ENCODE results near the gene MBOAT2. TPM values are rescaled to one million over a fixed set of nuclear protein-coding genes. Genes with fewer than 3 reads are reported as not detected.

The MBOAT2 gene
- total and polyA plus RNA-seq, 2 experiments from 2014 or later: 15.9 to 22.7 TPM

DNA sequence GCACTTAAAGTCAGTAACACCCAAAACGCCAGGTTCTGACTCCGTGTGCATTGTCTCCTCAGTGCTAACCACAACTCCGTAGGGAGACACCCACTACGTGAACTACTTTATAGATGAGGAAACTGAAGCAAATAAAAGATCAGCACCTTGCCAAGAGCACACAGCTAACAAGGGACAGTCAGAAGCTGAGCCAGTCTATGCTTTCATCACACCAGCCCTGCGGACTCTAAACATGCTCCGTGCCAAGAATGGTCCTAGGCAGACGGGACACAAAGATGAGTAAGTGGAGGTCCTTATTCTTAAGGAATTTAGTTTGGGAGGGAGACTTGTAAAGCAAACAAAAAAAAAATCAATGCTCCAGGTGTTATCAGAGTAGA is 9.6 kb downstream of the MBOAT2 start (continued):
- TF ChIP-seq, protein P1, sequence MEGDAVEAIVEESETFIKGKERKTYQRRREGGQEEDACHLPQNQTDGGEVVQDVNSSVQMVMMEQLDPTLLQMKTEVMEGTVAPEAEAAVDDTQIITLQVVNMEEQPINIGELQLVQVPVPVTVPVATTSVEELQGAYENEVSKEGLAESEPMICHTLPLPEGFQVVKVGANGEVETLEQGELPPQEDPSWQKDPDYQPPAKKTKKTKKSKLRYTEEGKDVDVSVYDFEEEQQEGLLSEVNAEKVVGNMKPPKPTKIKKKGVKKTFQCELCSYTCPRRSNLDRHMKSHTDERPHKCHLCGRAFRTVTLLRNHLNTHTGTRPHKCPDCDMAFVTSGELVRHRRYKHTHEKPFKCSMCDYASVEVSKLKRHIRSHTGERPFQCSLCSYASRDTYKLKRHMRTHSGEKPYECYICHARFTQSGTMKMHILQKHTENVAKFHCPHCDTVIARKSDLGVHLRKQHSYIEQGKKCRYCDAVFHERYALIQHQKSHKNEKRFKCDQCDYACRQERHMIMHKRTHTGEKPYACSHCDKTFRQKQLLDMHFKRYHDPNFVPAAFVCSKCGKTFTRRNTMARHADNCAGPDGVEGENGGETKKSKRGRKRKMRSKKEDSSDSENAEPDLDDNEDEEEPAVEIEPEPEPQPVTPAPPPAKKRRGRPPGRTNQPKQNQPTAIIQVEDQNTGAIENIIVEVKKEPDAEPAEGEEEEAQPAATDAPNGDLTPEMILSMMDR (conservative IDR thresholded peaks at IDR 0.05; ENCODE audit: low read depth in 2 of 2): no peak
- TF ChIP-seq, protein P2, sequence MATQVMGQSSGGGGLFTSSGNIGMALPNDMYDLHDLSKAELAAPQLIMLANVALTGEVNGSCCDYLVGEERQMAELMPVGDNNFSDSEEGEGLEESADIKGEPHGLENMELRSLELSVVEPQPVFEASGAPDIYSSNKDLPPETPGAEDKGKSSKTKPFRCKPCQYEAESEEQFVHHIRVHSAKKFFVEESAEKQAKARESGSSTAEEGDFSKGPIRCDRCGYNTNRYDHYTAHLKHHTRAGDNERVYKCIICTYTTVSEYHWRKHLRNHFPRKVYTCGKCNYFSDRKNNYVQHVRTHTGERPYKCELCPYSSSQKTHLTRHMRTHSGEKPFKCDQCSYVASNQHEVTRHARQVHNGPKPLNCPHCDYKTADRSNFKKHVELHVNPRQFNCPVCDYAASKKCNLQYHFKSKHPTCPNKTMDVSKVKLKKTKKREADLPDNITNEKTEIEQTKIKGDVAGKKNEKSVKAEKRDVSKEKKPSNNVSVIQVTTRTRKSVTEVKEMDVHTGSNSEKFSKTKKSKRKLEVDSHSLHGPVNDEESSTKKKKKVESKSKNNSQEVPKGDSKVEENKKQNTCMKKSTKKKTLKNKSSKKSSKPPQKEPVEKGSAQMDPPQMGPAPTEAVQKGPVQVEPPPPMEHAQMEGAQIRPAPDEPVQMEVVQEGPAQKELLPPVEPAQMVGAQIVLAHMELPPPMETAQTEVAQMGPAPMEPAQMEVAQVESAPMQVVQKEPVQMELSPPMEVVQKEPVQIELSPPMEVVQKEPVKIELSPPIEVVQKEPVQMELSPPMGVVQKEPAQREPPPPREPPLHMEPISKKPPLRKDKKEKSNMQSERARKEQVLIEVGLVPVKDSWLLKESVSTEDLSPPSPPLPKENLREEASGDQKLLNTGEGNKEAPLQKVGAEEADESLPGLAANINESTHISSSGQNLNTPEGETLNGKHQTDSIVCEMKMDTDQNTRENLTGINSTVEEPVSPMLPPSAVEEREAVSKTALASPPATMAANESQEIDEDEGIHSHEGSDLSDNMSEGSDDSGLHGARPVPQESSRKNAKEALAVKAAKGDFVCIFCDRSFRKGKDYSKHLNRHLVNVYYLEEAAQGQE (IDR thresholded peaks at IDR 0.05; ENCODE audit: unreplicated experiment): no peak
- TF ChIP-seq POLR2AphosphoS5 (IDR thresholded peaks at IDR 0.05; ENCODE audit: low read depth): no peak
- no peak for TF ChIP-seq STAT1 (IDR thresholded peaks at IDR 0.05; ENCODE audit: unreplicated experiment)
- TF ChIP-seq CREB1 (CRISPR knock-in tag; IDR thresholded peaks at IDR 0.05; ENCODE audit: low read depth): no peak

GRCh38 chr2:8993196-8993901 is 10.1 kb downstream of the MBOAT2 start:
- no peaks in the 10 kb centered on the region for H3K36me3 Mint-ChIP-seq (ENCODE audit: low read depth)
- Histone ChIP-seq H3K27me3 (ENCODE audit: insufficient read depth) (no peaks in the 10 kb centered on the region), H3K4me1 (ENCODE audit: insufficient read depth) (peaks cover 14% of the 10 kb centered on the region), H3K4me3 (no peak overlapping the region), H3F3A (replicated peaks; ENCODE audit: low read depth) (no peaks in the 10 kb centered on the region), H3K4me2 (no peak overlapping the region), H2AFZ (no peak overlapping the region), H3K9me2 (ENCODE audit: insufficient read depth) (no peaks in the 10 kb centered on the region), H3K79me2 (replicated peaks; ENCODE audit: insufficient read depth) (peaks cover 93% of the 10 kb centered on the region), H3K27ac (ENCODE audit: low read depth) (no peak overlapping the region), H4K20me1 (replicated peaks; ENCODE audit: insufficient read depth) (0 out of 2 replicates have a peak, but pooled peaks cover 17% of the 10 kb centered on the region), H3K36me3 (ENCODE audit: insufficient read depth) (no peaks in the 10 kb centered on the region)
- no peak overlapping the region for H3K4me3 Mint-ChIP-seq
- no peaks in the 10 kb centered on the region for H3K27me3 Mint-ChIP-seq (ENCODE audit: insufficient read depth, low read depth, poor library complexity)
- H3K27ac Mint-ChIP-seq: no peak overlapping the region
- ATAC-seq (no peak; the same call in 2 of the 3 replicates), DNase-seq (ENCODE audit: low spot score) (no peak)
- H3K4me1 Mint-ChIP-seq: peaks cover 32% of the 10 kb centered on the region
- no peaks in the 10 kb centered on the region; the same call in 2 of the 3 replicates for H3K9me3 Mint-ChIP-seq
- TF ChIP-seq JUNB (IDR thresholded peaks at IDR 0.05; ENCODE audit: unreplicated experiment) (no peak), ZNF331 (CRISPR knock-in tag; IDR thresholded peaks at IDR 0.05; ENCODE audit: low read depth) (no peak), CREB1 (CRISPR knock-in tag; IDR thresholded peaks at IDR 0.05; ENCODE audit: low read depth) (no peak), STAT1 (IDR thresholded peaks at IDR 0.05; ENCODE audit: unreplicated experiment) (no peak), EZH2phosphoT487 (IDR thresholded peaks at IDR 0.05; ENCODE audit: unreplicated experiment) (no peak), ETS1 (IDR thresholded peaks at IDR 0.05) (no peak), NANOG (IDR thresholded peaks at IDR 0.05; ENCODE audit: borderline replicate concordance) (no peak), POLR2AphosphoS5 (IDR thresholded peaks at IDR 0.05; ENCODE audit: low read depth) (no peak)
- TF ChIP-seq, protein P2 (IDR thresholded peaks at IDR 0.05; ENCODE audit: unreplicated experiment): no peak
- TF ChIP-seq, protein P1 (conservative IDR thresholded peaks at IDR 0.05; ENCODE audit: low read depth in 2 of 2): no peak

Measured in GM23338 (cell line).